Subcutaneous abdominal adipose tissue (tissue), 5 donors: ENCODE data around the gene ASIP.
"Not testable (repeated sequence)": the region's sequence is repeated elsewhere in the genome, so short reads cannot be mapped to it uniquely, and the experiment has no call there.

Experiments used
- H3K27ac ChIP-seq: one replicate; pipeline ENCODE4 v1.7.0; 2013; ENCODE audit warnings: low read depth, mild to moderate bottlenecking, inconsistent platforms, low read length, moderate library complexity
- H3K27me3 ChIP-seq, 5 donors: one replicate each; pipeline ENCODE4 v1.7.0; 2013; ENCODE audit warnings: low read length in 5 of 5, inconsistent platforms in 1 of 5; ENCODE audit not compliant: control insufficient read depth in 5 of 5, insufficient read depth in 4 of 5
- H3K36me3 ChIP-seq, 5 donors: one replicate each; pipeline ENCODE4 v1.7.0; 2013; ENCODE audit warnings: low read length in 5 of 5; ENCODE audit not compliant: control insufficient read depth in 5 of 5, insufficient read depth in 5 of 5
- H3K4me1 ChIP-seq, 5 donors: one replicate each; pipeline ENCODE4 v1.7.0; 2013; ENCODE audit warnings: low read length in 5 of 5, mild to moderate bottlenecking in 3 of 5, moderate library complexity in 1 of 5; ENCODE audit not compliant: control insufficient read depth in 5 of 5, insufficient read depth in 5 of 5
- H3K4me3 ChIP-seq, 5 donors: one replicate each; pipeline ENCODE4 v1.7.0; 2013; ENCODE audit warnings: low read length in 5 of 5, low read depth in 1 of 5
- H3K9ac ChIP-seq, 5 donors: one replicate each; pipeline ENCODE4 v1.7.0; 2013; ENCODE audit warnings: low read length in 5 of 5, mild to moderate bottlenecking in 4 of 5, moderate library complexity in 3 of 5
- H3K9me3 ChIP-seq, 5 donors: one replicate each; pipeline ENCODE4 v1.7.0; 2013; ENCODE audit warnings: low read length in 5 of 5; ENCODE audit not compliant: control insufficient read depth in 5 of 5
- donor health status: healthy.
- donor health status: healthy.
- donor health status: healthy.
- donor health status: healthy.
- donor health status: healthy.

Gene ASIP

DNA sequence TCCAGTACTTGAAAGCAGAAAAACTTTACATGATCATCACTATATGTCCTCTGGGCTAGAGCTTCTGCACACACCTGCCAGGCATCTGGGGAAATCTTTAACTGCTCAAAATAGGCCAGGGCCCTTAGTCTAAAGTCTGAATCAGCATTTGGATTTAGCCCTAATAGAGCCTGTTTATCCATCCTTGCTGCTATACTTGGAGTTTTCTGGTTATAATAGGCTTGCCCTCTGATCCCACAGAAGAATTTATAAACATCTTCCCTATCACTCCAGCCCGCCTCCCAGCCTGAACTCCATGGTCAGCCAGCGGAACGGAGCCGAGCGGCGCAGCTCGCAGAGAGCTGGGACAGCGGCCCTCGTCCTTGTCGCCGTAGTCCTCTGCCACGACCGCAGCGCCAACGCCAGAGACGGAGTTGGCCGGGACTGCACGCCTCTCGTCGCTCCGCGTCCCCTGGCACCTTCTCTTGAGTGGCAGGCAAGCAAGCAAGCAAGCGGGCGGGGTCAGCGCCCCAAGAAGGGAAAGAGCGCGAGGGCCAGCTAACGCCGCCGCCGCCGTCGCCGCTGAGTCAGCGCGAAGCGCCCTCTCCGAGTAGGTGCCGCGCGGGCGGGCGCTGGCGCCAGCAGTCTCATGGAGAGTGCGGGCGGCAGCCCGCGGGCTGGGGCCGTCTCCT lies 25.4 kb upstream of the ASIP start:
- Histone ChIP-seq H3K27me3 (peaks cover 0 to 2% (median 0%) of the 10 kb centered on the region in 5 donors), H3K36me3 (no peaks in the 10 kb centered on the region), H3K4me3 (peak overlapping the region in 4 of 5 donors; percentile 58 to 74 (median 68)), H3K9ac (peak overlapping the region in 3 of 5 donors; percentile 48 to 65 (median 52)), H3K4me1 (peaks cover 0 to 9% (median 8%) of the 10 kb centered on the region in 5 donors), H3K9me3 (peaks cover 0 to 8% (median 7%) of the 10 kb centered on the region in 5 donors), H3K27ac (no peak overlapping the region)

DNA sequence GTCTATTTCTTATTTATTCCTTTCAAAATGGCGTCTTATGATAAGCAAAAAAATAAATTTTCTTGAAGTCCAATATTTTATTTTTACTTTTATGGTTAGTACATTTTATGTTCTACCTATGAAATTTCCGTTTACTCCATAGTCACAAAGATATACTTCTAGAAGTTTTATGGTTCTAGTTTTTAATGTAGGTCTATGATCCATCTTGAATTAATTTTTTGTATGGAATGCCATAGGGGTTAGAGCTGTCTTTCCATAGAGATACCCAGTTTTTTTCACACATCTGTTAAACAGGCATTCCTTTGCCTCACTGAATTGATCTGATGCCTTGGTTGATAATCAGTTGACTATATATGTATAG lies 24.9 kb upstream of the ASIP start:
- no peak overlapping the region for H3K27ac ChIP-seq
- H3K4me1 ChIP-seq = peaks cover 0 to 9% (median 8%) of the 10 kb centered on the region in 5 donors
- peak overlapping the region in 3 of 5 donors; percentile 65 to 74 (median 70) for H3K4me3 ChIP-seq
- peaks cover 0 to 2% (median 0%) of the 10 kb centered on the region in 5 donors for H3K27me3 ChIP-seq
- H3K9ac ChIP-seq = peak overlapping the region in 3 of 5 donors; percentile 35 to 65 (median 52)
- no peaks in the 10 kb centered on the region for H3K36me3 ChIP-seq
- H3K9me3 ChIP-seq = peaks cover 0 to 8% (median 6%) of the 10 kb centered on the region in 5 donors

DNA sequence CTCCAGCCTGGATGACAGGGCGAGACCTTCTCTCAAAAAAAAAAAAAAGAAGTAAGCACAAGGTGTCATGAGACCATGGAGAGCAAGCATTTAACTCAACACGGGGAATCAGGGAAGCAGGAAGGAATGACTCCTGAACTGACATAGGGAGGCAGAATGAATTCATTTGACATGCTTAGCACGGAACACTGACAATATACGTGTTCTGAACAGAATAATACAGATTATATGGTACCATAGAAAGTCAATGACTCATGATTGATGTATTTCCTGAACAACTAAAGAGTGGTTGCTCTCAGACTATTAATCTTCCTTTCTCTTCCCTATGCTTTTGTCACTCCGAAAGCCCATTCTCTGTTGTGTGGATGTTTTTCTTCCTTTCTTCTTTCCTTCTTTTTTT lies 20.7 kb upstream of the ASIP start:
- H3K4me1 ChIP-seq = peaks cover 0 to 9% (median 7%) of the 10 kb centered on the region in 5 donors
- H3K27me3 ChIP-seq = peaks cover 0 to 2% (median 0%) of the 10 kb centered on the region in 5 donors
- H3K9me3 ChIP-seq = no peaks in the 10 kb centered on the region
- no peaks in the 10 kb centered on the region for H3K36me3 ChIP-seq
- no peak overlapping the region for H3K27ac ChIP-seq
- H3K4me3 ChIP-seq = no peak overlapping the region
- no peak overlapping the region for H3K9ac ChIP-seq

DNA sequence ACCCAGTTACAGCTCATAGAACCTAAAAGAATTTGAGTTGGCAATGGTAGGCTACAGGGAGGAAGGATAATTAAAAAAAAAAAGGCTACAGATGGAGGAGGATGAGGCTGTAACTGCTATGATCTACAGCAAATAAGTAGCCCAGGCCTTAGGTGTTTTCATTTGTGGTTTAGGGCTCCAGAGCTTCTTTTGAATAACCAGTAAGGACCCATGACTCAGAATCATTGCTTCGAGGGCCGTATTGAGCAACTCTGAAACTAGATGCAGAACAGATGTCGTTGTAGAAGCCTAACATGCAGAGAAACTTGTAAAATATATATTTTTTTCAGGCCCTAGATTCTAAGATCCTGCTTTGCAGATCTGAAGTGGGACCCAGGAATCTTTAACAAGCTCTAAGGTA lies 19.0 kb upstream of the ASIP start:
- Histone ChIP-seq H3K27me3 (peaks cover 0 to 2% (median 0%) of the 10 kb centered on the region in 5 donors), H3K4me3 (no peak overlapping the region), H3K4me1 (no peaks in the 10 kb centered on the region), H3K27ac (no peak overlapping the region), H3K9ac (no peak overlapping the region), H3K36me3 (no peaks in the 10 kb centered on the region), H3K9me3 (no peaks in the 10 kb centered on the region)

DNA sequence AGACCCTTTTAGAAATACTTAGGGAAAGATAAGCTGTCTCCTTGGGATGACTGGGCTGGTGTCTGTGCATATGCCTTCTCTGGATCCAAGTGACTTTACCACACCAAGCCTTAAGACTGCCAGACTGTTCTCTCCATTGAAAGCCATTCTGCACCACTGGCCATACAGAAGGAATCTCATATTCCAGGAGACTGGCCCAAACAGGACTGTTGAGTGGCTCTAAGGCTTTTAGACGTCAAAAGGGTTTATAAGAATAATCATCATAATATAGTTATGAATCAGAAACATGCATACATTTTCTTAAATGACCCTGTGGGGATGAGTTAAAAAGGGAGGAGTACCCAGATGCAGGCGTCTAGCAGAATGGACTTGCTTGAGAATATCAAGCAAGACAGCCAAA lies 17.0 kb upstream of the ASIP start:
- not testable (repeated sequence) for H3K9ac ChIP-seq, H3K4me1 ChIP-seq, H3K9me3 ChIP-seq, H3K27ac ChIP-seq, H3K27me3 ChIP-seq, H3K36me3 ChIP-seq, H3K4me3 ChIP-seq

DNA sequence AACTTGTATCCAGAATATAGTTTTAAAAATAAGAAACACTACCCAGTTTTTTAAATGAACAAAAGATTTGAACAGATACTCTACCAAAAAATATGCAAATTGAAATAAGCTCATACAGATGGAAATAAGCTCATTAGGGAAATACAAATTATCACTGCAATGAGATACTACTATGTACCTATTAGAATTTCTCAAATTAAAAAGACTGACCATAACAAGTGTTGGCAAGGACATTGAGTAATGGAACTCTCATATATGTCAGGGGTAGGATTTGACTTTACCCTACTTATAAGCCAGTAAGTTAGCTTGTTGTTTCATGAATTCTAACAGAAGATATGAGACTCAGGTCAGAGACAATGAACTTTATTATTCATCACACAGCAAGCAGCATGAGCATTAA lies 9.6 kb upstream of the ASIP start:
- Histone ChIP-seq H3K4me1 (no peaks in the 10 kb centered on the region), H3K9me3 (peaks cover 0 to 6% (median 3%) of the 10 kb centered on the region in 5 donors), H3K36me3 (no peaks in the 10 kb centered on the region), H3K4me3 (no peak overlapping the region), H3K27me3 (peaks cover 0 to 2% (median 0%) of the 10 kb centered on the region in 5 donors), H3K9ac (no peak overlapping the region), H3K27ac (no peak overlapping the region)

DNA sequence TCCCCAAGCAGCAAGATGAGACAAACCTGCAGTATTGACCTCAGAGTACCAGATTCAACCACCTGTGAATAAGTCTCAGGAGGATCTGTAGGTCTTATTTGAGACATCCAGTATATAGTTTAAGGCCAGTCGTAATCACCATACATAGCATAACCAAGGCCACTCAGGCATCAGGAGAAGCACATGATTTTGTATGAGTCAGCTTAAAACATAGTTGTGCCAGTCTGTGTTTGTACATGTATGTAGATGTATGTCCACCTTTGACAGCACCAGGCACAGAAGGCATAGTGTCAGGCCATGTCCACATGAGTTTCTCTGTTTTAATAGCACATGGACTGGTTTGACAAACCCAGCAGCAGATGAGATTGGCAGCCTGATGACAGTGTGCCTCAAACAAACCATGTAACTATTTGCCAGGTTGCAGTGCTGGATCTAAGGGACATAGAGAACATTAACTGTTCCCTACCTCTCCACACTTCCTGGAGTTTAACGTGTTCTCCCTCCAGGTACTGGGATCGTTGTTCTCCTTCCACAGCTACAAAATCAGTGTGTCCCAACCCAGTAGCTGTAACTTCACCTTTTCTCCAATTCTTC lies 8.6 kb upstream of the ASIP start:
- peaks cover 0 to 10% (median 6%) of the 10 kb centered on the region in 5 donors for H3K9me3 ChIP-seq
- H3K36me3 ChIP-seq = no peaks in the 10 kb centered on the region
- H3K9ac ChIP-seq = no peak overlapping the region
- H3K27me3 ChIP-seq = peaks cover 0 to 2% (median 0%) of the 10 kb centered on the region in 5 donors
- no peak overlapping the region for H3K4me3 ChIP-seq
- no peaks in the 10 kb centered on the region for H3K4me1 ChIP-seq
- H3K27ac ChIP-seq = no peak overlapping the region

DNA sequence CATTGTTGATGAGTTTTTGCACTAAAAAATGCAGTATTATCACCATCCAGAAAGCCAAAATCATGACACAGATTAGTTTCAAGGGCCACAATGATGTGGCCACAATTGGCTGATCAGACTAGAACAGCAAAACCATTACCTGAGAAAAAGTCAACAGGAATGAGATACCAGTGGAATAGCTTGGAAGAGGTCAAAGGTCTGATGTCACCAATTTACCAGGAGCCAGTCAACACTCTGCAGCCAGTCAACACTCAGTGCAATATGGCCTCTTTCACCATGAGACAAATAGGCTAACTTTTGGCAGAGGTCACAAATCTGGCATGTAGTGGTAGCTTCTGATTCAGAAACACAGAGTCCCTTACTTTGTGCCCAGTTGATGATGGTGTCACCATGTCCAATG lies 7.5 kb upstream of the ASIP start:
- Histone ChIP-seq H3K9ac (no peak overlapping the region), H3K4me1 (no peaks in the 10 kb centered on the region), H3K9me3 (peaks cover 3 to 16% (median 8%) of the 10 kb centered on the region in 5 donors), H3K36me3 (no peaks in the 10 kb centered on the region), H3K27me3 (peaks cover 0 to 2% (median 0%) of the 10 kb centered on the region in 5 donors), H3K27ac (no peak overlapping the region), H3K4me3 (no peak overlapping the region)

DNA sequence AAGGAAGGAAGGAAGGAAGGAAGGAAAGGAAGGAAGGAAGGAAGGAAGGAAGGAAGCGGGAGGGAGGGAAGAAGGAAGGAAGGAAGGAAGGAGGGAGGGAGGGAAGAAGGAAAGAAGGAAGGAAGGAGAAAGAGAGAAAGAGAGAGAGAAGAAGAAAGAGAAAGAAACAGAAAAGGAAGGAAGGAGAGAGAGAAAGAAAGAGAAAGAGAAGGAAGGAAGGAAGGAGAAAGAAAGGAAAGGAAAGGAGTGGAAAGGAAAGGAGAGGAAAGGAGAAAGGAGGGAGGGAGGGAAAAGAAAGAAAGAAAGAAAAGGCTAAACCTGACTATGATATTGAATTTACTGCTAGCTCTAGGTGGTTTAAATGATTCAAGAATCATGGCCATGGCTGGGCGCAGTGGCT lies 5.3 kb upstream of the ASIP start:
- Histone ChIP-seq H3K27ac (no peak overlapping the region), H3K9ac (no peak overlapping the region), H3K36me3 (no peaks in the 10 kb centered on the region), H3K4me1 (no peaks in the 10 kb centered on the region), H3K27me3 (peaks cover 0 to 2% (median 0%) of the 10 kb centered on the region in 5 donors), H3K9me3 (peaks cover 3 to 16% (median 8%) of the 10 kb centered on the region in 5 donors), H3K4me3 (no peak overlapping the region)

DNA sequence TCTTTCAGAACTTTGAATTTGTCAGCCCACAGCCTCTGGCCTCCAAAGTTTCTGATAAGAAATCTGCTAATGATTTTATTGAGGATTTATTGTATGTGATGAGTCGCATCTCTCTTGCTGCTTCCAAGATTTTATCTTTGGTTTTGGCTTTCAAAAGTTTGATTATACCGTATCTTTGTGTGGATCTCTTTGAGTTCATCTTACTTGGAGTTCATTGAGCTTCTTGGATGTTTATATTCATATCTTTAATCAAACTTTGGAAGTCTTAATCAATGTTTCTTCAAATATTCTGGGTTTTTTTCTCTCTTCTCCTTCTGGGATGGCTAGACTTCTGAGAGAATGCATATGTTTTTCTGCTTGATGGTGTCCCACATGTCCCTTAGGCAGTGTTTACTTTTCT lies 3.3 kb upstream of the ASIP start:
- Histone ChIP-seq H3K9me3 (peaks cover 0 to 10% (median 8%) of the 10 kb centered on the region in 5 donors), H3K9ac (no peak overlapping the region), H3K27me3 (peaks cover 0 to 2% (median 0%) of the 10 kb centered on the region in 5 donors), H3K4me3 (no peak overlapping the region), H3K27ac (no peak overlapping the region), H3K36me3 (no peaks in the 10 kb centered on the region), H3K4me1 (no peaks in the 10 kb centered on the region)
